HepG2 (cell line): ENCODE results near the gene DIAPH3. TPM values are rescaled to one million over a fixed set of nuclear protein-coding genes. Genes with fewer than 3 reads are reported as not detected.

Experiments used
- ATAC-seq: fragments of 200-7000 bp; cut with Tn5 transposase; 3 replicates; pipeline ENCODE4 v1.9.1; 2020; ENCODE audit warnings: mild to moderate bottlenecking, moderate library complexity
- BruUV-seq: library from RNA; stranded (reverse); fragments of 400-500 nt; replicated peaks from 2 replicates; lab custom pipeline; 2021; lab: Mats Ljungman, UMichigan
- CTCF ChIA-PET: fragments of 300-600 bp; formaldehyde crosslinking; extraction: SDS; loops from one replicate; lab custom pipeline; 2021; ENCODE audit warnings: low total read pairs, inconsistent platforms, low intra/inter-chr PET ratio; lab: Yijun Ruan, JAX
- POLR2A ChIA-PET: fragments of 350-600 bp; sonication (Branson Sonifier 250); formaldehyde crosslinking; loops from one replicate; lab custom pipeline; 2020; ENCODE audit warnings: antibody characterized with exemption, inconsistent platforms; lab: Yijun Ruan, JAX
- DNase-seq: peaks from one replicate; pipeline ENCODE4 v3.0.0-alpha.2; 2015; ENCODE audit warnings: low spot score
- FAIRE-seq: peaks from 3 replicates; lab custom pipeline; 2011; peaks lifted over from hg19 to GRCh38; lab: Jason Lieb, UNC
- H2AFZ ChIP-seq: one replicate; pipeline ENCODE4 v1.6.1; 2011; ENCODE audit warnings: low read length, inconsistent platforms
- H3K27ac ChIP-seq: fragments of 300-600 bp; 3 replicates; pipeline ENCODE4 v1.8.0; 2011; ENCODE audit warnings: mixed run types, mild to moderate bottlenecking, mixed read lengths, low read length, inconsistent platforms; ENCODE audit not compliant: insufficient read depth; ENCODE audit errors: extremely low read length
- H3K27me3 ChIP-seq, 2 experiments: fragments of 200-600 bp in 1 of 2; 2 replicates in 1 of 2; 3 replicates in 1 of 2; pipeline versions ENCODE4 v1.6.0 to v1.8.0; 2011; ENCODE audit warnings: low read length in 2 of 2, mild to moderate bottlenecking in 2 of 2, moderate library complexity in 2 of 2, inconsistent platforms in 1 of 2; ENCODE audit not compliant: insufficient read depth in 2 of 2, control insufficient read depth in 1 of 2
- H3K36me3 ChIP-seq, 2 experiments: fragments of 200-600 bp in 1 of 2; replicated peaks in 1 of 2; 2 replicates in 1 of 2; 3 replicates in 1 of 2; pipeline versions ENCODE4 v1.5.1 to v1.8.0; 2011; ENCODE audit warnings: low read length in 2 of 2, inconsistent platforms in 1 of 2; ENCODE audit not compliant: insufficient read depth in 2 of 2, control insufficient read depth in 1 of 2
- H3K4me1 ChIP-seq: 2 replicates; pipeline ENCODE4 v1.5.1; 2012; ENCODE audit warnings: low read length, inconsistent platforms; ENCODE audit not compliant: insufficient read depth
- H3K4me2 ChIP-seq: 2 replicates; pipeline ENCODE4 v1.6.0; 2011; ENCODE audit warnings: low read depth, low read length, inconsistent platforms
- H3K4me3 ChIP-seq, 3 experiments: fragments of 200-600 bp in 1 of 3; sonication (generic), shearing (Covaris generic) in 1 of 3; replicated peaks in 1 of 3; 2 replicates each; pipeline ENCODE4 v1.5.1; 2011 to 2016; ENCODE audit warnings: low read length in 3 of 3, inconsistent platforms in 2 of 3, low read depth in 2 of 3, mild to moderate bottlenecking in 2 of 3, control low read depth in 1 of 3, mixed read lengths in 1 of 3; ENCODE audit not compliant: insufficient read depth in 1 of 3
- H3K79me2 ChIP-seq: one replicate; pipeline ENCODE4 v1.6.1; 2011; ENCODE audit warnings: low read length, inconsistent platforms; ENCODE audit not compliant: insufficient read depth
- H3K9ac ChIP-seq: 2 replicates; pipeline ENCODE4 v1.6.0; 2011; ENCODE audit warnings: mild to moderate bottlenecking, low read depth, low read length, inconsistent platforms; ENCODE audit not compliant: insufficient read depth
- H3K9me3 ChIP-seq: 2 replicates; pipeline ENCODE4 v1.5.1; 2012; ENCODE audit warnings: mild to moderate bottlenecking, low read length
- H4K20me1 ChIP-seq: 2 replicates; pipeline ENCODE4 v1.6.0; 2011; ENCODE audit warnings: inconsistent platforms, mild to moderate bottlenecking, low read length, moderate library complexity; ENCODE audit not compliant: insufficient read depth
- SNAPC2 ChIP-seq: sonication (generic); formaldehyde crosslinking; IDR thresholded peaks from 2 replicates; pipeline ENCODE4 v1.8.1; 2022; ENCODE audit warnings: mild to moderate bottlenecking, missing genetic modification reagents
- THAP11 ChIP-seq: IDR thresholded peaks from 2 replicates; pipeline ENCODE4 v1.6.1; 2016; ENCODE audit warnings: missing biosample characterization, missing genetic modification reagents
- U2AF2 ChIP-seq: fragments of 200-400 bp; formaldehyde crosslinking; IDR thresholded peaks from 2 replicates; pipeline ENCODE4 v1.6.1; 2017; ENCODE audit warnings: low read depth, mild to moderate bottlenecking, low read length
- ZFP62 ChIP-seq: sonication (generic); formaldehyde crosslinking; IDR thresholded peaks from 2 replicates; pipeline ENCODE4 v1.4.0; 2020; ENCODE audit warnings: missing genetic modification reagents
- ZNF20 ChIP-seq: sonication (generic); formaldehyde crosslinking; IDR thresholded peaks from 2 replicates; pipeline ENCODE4 v1.4.0; 2020; ENCODE audit warnings: mild to moderate bottlenecking, moderate library complexity, missing genetic modification reagents
- ZNF546 ChIP-seq: sonication (generic); formaldehyde crosslinking; conservative IDR thresholded peaks from 2 replicates; pipeline ENCODE4 v1.8.1; 2023; ENCODE audit warnings: mild to moderate bottlenecking, missing genetic modification reagents
- WGBS: methylation state at CpG from one replicate; pipeline ENCODE4 v1.1.6; 2017; ENCODE audit warnings: low lambda C conversion rate; 5-methylcytosine and 5-hydroxymethylcytosine counted together
- in situ Hi-C: cut with HindIII; loops from 2 replicates; pipeline ENCODE4 v1.10.0; 2017; ENCODE audit warnings: low pct_unique_long_range_greater_than_20kb; ENCODE audit not compliant: extremely low pct_ligation_motif_present
- intact Hi-C: fragments of 100-400 bp; cut with micrococcal nuclease; formaldehyde crosslinking; loops from one replicate; pipeline ENCODE4 v1.10.0; 2022; ENCODE audit not compliant: unreplicated experiment
- polyA plus RNA-seq, 8 experiments: library from polyadenylated mRNA; depleted of rRNA in 3 of 8; stranded (reverse) in 7 of 8; unstranded in 1 of 8; fragments of >200 nt; fragmentation: Illumina TruSeq in 4 of 8; extraction: Trizol in 4 of 8; gene quantifications; 2 replicates each; pipeline versions ENCODE4 v1.2.1 to v1.2.3, GENCODE V29; 2011 to 2016; ENCODE audit warnings: low read depth in 4 of 8, missing spikeins in 1 of 8, mixed read lengths in 1 of 8; ENCODE audit not compliant: insufficient read depth in 1 of 8
- total RNA-seq, 5 experiments: library from RNA; depleted of rRNA; stranded (reverse); fragments of >200 nt; fragmentation: Illumina TruSeq; extraction: Trizol; gene quantifications; 2 replicates each; pipeline ENCODE4 v1.2.3, GENCODE V29; 2016; ENCODE audit warnings: low read depth in 1 of 5
- TF ChIP-seq, protein P1 (sequence below): sonication (generic); formaldehyde crosslinking; conservative IDR thresholded peaks from 2 replicates; pipeline ENCODE4 v1.8.0; 2022; ENCODE audit warnings: missing genetic modification reagents
- TF ChIP-seq, protein P2 (sequence below): sonication (generic); formaldehyde crosslinking; conservative IDR thresholded peaks from 2 replicates; pipeline ENCODE4 v1.4.0; 2020; ENCODE audit warnings: missing genetic modification reagents
- TF ChIP-seq, protein P3 (sequence below): sonication (generic); formaldehyde crosslinking; IDR thresholded peaks from 2 replicates; pipeline ENCODE4; 2020; ENCODE audit warnings: missing genetic modification reagents, mild to moderate bottlenecking, borderline replicate concordance
- TF ChIP-seq, protein P4 (sequence below): sonication (generic); formaldehyde crosslinking; IDR thresholded peaks from 2 replicates; pipeline ENCODE4 v1.9.0; 2022; ENCODE audit warnings: missing genetic modification reagents, mild to moderate bottlenecking, borderline replicate concordance
- TF ChIP-seq, protein P5 (sequence below): IDR thresholded peaks from 2 replicates; pipeline ENCODE4 v1.6.1; 2016; ENCODE audit warnings: missing biosample characterization, missing genetic modification reagents, low read depth

Gene DIAPH3
- total and polyA plus RNA-seq, 2 of the 13 experiments (the other 11 are each of a cell fraction or from before 2014, with no cell fraction given): 4.0 to 9.3 TPM

DNA sequence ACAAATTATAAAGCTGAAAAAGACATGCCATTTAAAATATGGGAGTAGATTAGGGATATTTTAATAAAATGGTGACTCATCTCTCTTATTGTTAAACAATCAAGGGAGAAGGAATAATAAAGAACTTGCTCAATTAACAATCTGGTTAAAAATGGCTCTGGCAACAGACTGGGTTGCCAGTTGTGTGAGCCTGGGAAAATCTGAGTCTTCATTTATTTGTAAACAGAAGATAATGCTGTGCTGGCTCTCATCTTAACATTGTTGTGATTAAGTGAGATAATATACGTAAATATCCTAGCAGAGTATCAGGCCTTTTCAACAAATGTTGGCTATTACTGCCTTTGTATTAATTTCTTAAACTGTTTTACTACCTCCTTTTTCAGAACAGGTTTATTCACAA is 453.3 kb downstream of the DIAPH3 start (continued):
- no peak for TF ChIP-seq THAP11 (CRISPR knock-in tag)
- no peak for TF ChIP-seq ZNF20 (CRISPR knock-in tag)
- TF ChIP-seq, protein P1, sequence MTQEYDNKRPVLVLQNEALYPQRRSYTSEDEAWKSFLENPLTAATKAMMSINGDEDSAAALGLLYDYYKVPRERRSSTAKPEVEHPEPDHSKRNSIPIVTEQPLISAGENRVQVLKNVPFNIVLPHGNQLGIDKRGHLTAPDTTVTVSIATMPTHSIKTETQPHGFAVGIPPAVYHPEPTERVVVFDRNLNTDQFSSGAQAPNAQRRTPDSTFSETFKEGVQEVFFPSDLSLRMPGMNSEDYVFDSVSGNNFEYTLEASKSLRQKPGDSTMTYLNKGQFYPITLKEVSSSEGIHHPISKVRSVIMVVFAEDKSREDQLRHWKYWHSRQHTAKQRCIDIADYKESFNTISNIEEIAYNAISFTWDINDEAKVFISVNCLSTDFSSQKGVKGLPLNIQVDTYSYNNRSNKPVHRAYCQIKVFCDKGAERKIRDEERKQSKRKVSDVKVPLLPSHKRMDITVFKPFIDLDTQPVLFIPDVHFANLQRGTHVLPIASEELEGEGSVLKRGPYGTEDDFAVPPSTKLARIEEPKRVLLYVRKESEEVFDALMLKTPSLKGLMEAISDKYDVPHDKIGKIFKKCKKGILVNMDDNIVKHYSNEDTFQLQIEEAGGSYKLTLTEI: no peak
- no peak for TF ChIP-seq ZNF546 (CRISPR knock-in tag)
- no peak for TF ChIP-seq U2AF2

DNA sequence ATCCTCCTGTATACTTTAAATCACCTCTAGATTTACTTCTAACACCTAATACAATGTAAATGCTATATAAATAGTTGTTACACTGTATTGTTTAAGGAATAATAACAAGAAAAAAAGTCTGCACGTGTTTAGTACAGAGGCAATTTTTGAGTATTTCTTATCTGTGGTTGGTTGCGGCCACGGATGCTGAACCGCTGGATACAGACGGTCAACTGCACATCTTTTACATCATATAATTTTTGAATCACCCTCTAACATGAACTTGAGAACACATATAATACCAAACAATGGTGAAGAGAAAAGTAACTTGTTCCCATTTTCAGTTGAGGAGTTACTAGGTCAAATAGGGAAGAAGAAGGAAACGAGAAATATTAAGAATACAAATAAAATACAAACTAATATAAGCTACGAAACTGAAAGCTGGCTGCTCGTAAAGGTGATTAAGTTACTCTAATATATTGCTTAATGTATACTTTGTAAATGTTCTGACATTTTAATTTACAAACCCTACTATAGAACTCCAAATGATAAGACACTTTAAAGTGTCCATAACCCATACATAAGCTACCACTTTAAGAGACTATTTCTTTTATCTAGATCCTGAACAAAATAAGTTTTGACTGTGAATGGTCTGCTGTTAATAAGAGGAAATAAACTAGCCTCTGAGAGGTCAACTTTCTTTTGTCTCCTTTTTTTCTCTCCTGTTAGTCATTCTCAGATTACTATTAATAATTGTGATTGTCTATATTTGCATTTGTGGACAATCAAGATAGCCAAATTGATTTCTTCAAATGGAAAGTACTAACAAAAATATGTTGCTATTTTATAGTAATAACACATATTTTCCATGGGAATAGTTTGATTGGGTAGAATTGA is 457.4 kb downstream of the DIAPH3 start:
- no peak overlapping the region for H3K4me2 ChIP-seq
- no peak overlapping the region for H3K4me3 ChIP-seq
- POLR2A ChIA-PET: no interaction called here
- CTCF ChIA-PET: no interaction called here
- H3K27ac ChIP-seq: no peak overlapping the region
- no peaks in the 10 kb centered on the region for H4K20me1 ChIP-seq
- ATAC-seq (no peak), FAIRE-seq (no peak), DNase-seq (no peak)
- BruUV-seq: no TSS peak
- no peaks in the 10 kb centered on the region for H3K9me3 ChIP-seq
- H3K79me2 ChIP-seq: no peaks in the 10 kb centered on the region
- no peaks in the 10 kb centered on the region for H3K36me3 ChIP-seq
- intact Hi-C loops (no loop called here), in situ Hi-C loops (no loop called here)
- H3K4me1 ChIP-seq: peaks cover 25% of the 10 kb centered on the region
- H3K9ac ChIP-seq: no peak overlapping the region
- H2AFZ ChIP-seq: no peak overlapping the region
- WGBS: 97% methylated on average over 8 of the region's 8 CpGs
- no peaks in the 10 kb centered on the region for H3K27me3 ChIP-seq
- TF ChIP-seq SNAPC2 (CRISPR knock-in tag) (no peak), ZFP62 (CRISPR knock-in tag) (no peak)
- TF ChIP-seq, protein P2, sequence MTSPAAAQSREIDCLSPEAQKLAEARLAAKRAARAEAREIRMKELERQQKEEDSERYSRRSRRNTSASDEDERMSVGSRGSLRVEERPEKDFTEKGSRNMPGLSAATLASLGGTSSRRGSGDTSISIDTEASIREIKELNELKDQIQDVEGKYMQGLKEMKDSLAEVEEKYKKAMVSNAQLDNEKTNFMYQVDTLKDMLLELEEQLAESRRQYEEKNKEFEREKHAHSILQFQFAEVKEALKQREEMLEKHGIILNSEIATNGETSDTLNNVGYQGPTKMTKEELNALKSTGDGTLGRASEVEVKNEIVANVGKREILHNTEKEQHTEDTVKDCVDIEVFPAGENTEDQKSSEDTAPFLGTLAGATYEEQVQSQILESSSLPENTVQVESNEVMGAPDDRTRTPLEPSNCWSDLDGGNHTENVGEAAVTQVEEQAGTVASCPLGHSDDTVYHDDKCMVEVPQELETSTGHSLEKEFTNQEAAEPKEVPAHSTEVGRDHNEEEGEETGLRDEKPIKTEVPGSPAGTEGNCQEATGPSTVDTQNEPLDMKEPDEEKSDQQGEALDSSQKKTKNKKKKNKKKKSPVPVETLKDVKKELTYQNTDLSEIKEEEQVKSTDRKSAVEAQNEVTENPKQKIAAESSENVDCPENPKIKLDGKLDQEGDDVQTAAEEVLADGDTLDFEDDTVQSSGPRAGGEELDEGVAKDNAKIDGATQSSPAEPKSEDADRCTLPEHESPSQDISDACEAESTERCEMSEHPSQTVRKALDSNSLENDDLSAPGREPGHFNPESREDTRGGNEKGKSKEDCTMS (CRISPR knock-in tag): no peak
- TF ChIP-seq, protein P3, sequence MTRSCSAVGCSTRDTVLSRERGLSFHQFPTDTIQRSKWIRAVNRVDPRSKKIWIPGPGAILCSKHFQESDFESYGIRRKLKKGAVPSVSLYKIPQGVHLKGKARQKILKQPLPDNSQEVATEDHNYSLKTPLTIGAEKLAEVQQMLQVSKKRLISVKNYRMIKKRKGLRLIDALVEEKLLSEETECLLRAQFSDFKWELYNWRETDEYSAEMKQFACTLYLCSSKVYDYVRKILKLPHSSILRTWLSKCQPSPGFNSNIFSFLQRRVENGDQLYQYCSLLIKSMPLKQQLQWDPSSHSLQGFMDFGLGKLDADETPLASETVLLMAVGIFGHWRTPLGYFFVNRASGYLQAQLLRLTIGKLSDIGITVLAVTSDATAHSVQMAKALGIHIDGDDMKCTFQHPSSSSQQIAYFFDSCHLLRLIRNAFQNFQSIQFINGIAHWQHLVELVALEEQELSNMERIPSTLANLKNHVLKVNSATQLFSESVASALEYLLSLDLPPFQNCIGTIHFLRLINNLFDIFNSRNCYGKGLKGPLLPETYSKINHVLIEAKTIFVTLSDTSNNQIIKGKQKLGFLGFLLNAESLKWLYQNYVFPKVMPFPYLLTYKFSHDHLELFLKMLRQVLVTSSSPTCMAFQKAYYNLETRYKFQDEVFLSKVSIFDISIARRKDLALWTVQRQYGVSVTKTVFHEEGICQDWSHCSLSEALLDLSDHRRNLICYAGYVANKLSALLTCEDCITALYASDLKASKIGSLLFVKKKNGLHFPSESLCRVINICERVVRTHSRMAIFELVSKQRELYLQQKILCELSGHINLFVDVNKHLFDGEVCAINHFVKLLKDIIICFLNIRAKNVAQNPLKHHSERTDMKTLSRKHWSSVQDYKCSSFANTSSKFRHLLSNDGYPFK (CRISPR knock-in tag): no peak
- TF ChIP-seq, protein P4, sequence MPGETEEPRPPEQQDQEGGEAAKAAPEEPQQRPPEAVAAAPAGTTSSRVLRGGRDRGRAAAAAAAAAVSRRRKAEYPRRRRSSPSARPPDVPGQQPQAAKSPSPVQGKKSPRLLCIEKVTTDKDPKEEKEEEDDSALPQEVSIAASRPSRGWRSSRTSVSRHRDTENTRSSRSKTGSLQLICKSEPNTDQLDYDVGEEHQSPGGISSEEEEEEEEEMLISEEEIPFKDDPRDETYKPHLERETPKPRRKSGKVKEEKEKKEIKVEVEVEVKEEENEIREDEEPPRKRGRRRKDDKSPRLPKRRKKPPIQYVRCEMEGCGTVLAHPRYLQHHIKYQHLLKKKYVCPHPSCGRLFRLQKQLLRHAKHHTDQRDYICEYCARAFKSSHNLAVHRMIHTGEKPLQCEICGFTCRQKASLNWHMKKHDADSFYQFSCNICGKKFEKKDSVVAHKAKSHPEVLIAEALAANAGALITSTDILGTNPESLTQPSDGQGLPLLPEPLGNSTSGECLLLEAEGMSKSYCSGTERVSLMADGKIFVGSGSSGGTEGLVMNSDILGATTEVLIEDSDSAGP (CRISPR knock-in tag): no peak
- TF ChIP-seq, protein P5, sequence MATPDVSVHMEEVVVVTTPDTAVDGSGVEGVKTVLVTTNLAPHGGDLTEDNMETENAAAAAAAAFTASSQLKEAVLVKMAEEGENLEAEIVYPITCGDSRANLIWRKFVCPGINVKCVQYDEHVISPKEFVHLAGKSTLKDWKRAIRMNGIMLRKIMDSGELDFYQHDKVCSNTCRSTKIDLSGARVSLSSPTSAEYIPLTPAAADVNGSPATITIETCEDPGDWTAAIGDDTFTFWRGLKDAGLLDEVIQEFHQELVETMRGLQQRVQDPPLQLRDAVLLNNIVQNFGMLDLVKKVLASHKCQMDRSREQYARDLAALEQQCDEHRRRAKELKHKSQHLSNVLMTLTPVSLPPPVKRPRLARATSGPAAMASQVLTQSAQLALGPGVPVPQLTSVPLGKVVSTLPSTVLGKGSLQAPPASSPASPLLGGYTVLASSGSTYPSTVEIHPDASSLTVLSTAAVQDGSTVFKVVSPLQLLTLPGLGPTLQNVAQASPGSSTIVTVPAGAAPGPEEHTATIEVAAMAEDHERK (CRISPR knock-in tag): no peak
